PC-9 (cell line): ENCODE data around the gene AGBL5. TPM values are rescaled to one million over a fixed set of nuclear protein-coding genes. Genes with fewer than 3 reads are reported as not detected.

Experiments
- BruUV-seq: library from RNA; stranded (reverse); fragments of 400-500 nt; replicated peaks from 2 replicates; lab custom pipeline; 2021; lab: Mats Ljungman, UMichigan
- CTCF ChIA-PET: fragments of 300-600 bp; sonication (Branson Sonifier 250); formaldehyde crosslinking; loops from one replicate; lab custom pipeline; 2022; ENCODE audit warnings: antibody characterized with exemption; lab: Charles Lee
- POLR2A ChIA-PET: fragments of 300-600 bp; sonication (Branson Sonifier 250); formaldehyde crosslinking; loops from one replicate; lab custom pipeline; 2022; ENCODE audit warnings: antibody characterized with exemption; ENCODE audit not compliant: unreplicated experiment; lab: Charles Lee
- DNase-seq, 2 experiments: peaks; one replicate each; pipeline versions ENCODE4 v3.0.0 to v3.0.0-alpha.2; 2015 to 2022; ENCODE audit warnings: mixed read lengths in 1 of 2
- H2AFZ ChIP-seq: fragments of 200-600 bp; sonication (generic); 2 replicates; pipeline ENCODE4 v1.8.1; 2017; ENCODE audit warnings: antibody characterized with exemption
- H3F3A ChIP-seq: fragments of 200-600 bp; sonication (generic); 2 replicates; pipeline ENCODE4 v1.8.1; 2017; ENCODE audit warnings: antibody characterized with exemption, mild to moderate bottlenecking, low read depth; ENCODE audit not compliant: insufficient read depth
- H3K27ac ChIP-seq: fragments of 200-600 bp; sonication (generic); 2 replicates; pipeline ENCODE4 v1.6.1; 2016; ENCODE audit warnings: mixed run types
- H3K27me3 ChIP-seq: fragments of 200-600 bp; sonication (generic); 2 replicates; pipeline ENCODE4 v1.6.1; 2016; ENCODE audit warnings: low read depth, mixed run types; ENCODE audit not compliant: insufficient read depth
- H3K36me3 ChIP-seq: fragments of 200-600 bp; sonication (generic); 2 replicates; pipeline ENCODE4 v1.6.1; 2016; ENCODE audit warnings: low read depth, mixed run types
- H3K4me1 ChIP-seq: fragments of 200-600 bp; sonication (generic); replicated peaks from 2 replicates; pipeline ENCODE4 v1.6.1; 2016; ENCODE audit warnings: mixed run types; ENCODE audit not compliant: insufficient read depth
- H3K4me2 ChIP-seq: fragments of 200-600 bp; sonication (generic); 2 replicates; pipeline ENCODE4 v1.6.1; 2017; ENCODE audit warnings: mixed run types
- H3K4me3 ChIP-seq: fragments of 200-600 bp; sonication (generic); 2 replicates; pipeline ENCODE4 v1.6.1; 2016; ENCODE audit warnings: mixed run types
- H3K79me2 ChIP-seq: fragments of 200-600 bp; sonication (generic); 2 replicates; pipeline ENCODE4 v1.6.1; 2017; ENCODE audit warnings: low read depth, mixed run types
- H3K9me2 ChIP-seq: fragments of 200-600 bp; sonication (generic); 2 replicates; pipeline ENCODE4 v1.8.1; 2017; ENCODE audit warnings: mild to moderate bottlenecking; ENCODE audit not compliant: insufficient read depth
- H3K9me3 ChIP-seq: fragments of 200-600 bp; sonication (generic); 2 replicates; pipeline ENCODE4 v1.8.1; 2016; ENCODE audit warnings: low read depth; ENCODE audit not compliant: insufficient read depth
- H4K20me1 ChIP-seq: fragments of 200-600 bp; sonication (generic); 2 replicates; pipeline ENCODE4 v1.8.1; 2017; ENCODE audit not compliant: insufficient read depth
- CTCF ChIP-seq: fragments of 200-600 bp; sonication (generic); conservative IDR thresholded peaks from 2 replicates; pipeline ENCODE4 v1.6.1; 2017; ENCODE audit warnings: mixed run types, antibody characterized with exemption, mild to moderate bottlenecking, moderate library complexity
- EZH2 ChIP-seq: fragments of 200-600 bp; sonication (generic); IDR thresholded peaks from 2 replicates; pipeline ENCODE4 v1.8.0; 2017; ENCODE audit warnings: antibody characterized with exemption, low read depth
- intact Hi-C: fragments of 100-400 bp; cut with micrococcal nuclease; formaldehyde crosslinking; loops from one replicate; pipeline ENCODE4 v1.10.0; 2022; ENCODE audit not compliant: unreplicated experiment
- total RNA-seq: library from RNA; stranded (reverse); gene quantifications from 2 replicates; pipeline ENCODE4 v1.2.3, GENCODE V29; 2021

AGBL5 gene
- total RNA-seq, 1 experiment from 2014 or later = 63.2 TPM

DNA sequence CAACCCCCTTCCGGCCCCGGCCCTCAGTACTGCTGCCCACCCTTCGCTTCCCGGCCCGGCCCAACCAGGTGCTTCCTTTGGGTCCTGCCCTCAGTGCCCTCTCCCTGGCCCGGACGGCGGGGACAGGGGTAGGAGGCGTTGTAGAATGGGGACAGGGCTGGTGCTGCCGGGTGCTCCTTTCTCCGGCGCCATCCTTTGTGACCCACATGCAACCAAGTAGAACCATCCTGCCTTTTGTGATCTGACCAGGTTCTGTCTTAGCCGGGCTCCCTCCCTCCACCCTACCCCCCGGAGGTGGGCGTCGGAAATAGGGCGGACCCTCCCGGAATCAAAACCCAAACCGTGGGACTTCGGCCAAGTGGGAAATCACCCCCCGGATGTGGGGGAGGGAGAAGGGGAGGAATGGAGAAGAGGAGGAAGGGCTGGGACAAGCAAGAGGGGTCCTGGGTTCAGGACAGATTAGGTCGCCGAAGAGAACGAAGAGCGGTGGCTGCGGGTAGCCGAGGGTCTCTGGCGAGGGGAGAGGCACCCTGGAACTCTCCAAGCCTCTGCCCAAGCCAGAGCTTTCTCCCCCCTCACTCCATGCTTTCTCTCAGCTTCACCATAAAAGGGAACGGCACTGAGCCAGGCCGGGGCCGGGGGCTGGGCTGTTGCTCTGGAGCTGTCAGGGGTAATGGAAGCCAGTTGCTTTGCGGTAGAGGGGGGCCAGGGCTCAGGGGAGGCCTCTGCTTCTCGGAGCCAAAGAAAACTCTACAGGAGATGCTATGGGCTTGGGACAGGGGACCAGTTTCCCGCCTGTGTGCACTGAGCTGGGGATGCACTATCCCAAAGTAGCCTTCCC lies 20.7 kb downstream of the AGBL5 start:
- Histone ChIP-seq H3K4me3 (peak overlapping the region; percentile 90), H3F3A (peaks cover 9% of the 10 kb centered on the region; the same call in 1 of the 2 replicates), H3K4me1 (peaks cover 11% of the 10 kb centered on the region), H2AFZ (peak overlapping the region; percentile 88), H3K27me3 (peaks cover 10% of the 10 kb centered on the region), H3K9me2 (no peaks in the 10 kb centered on the region), H3K4me2 (peak overlapping the region; percentile 94), H3K9me3 (no peaks in the 10 kb centered on the region), H4K20me1 (0 out of 2 replicates have a peak, but pooled peaks cover 6% of the 10 kb centered on the region), H3K36me3 (peaks cover 14% of the 10 kb centered on the region), H3K79me2 (peaks cover 29% of the 10 kb centered on the region), H3K27ac (no peak overlapping the region)
- no peak for DNase-seq
- ChIA-PET POLR2A (interaction anchor here (0.6 kb wide), 1 partner anchor 297 kb away, joined by 3 read pairs; no protein-coding TSS in a partner anchor), CTCF (interaction anchor here (1.6 kb wide), 1 partner anchor 9 kb away, joined by 4 read pairs; no protein-coding TSS in a partner anchor)
- BruUV-seq = no TSS peak
- intact Hi-C loops = no loop called here
- TF ChIP-seq CTCF (no peak), EZH2 (no peak)

- no peak for DNase-seq
- H3K4me3 ChIP-seq = no peak overlapping the region
- H3K9me2 ChIP-seq = no peaks in the 10 kb centered on the region
- BruUV-seq = no TSS peak
- peaks cover 11% of the 10 kb centered on the region for H3K4me1 ChIP-seq
- peaks cover 14% of the 10 kb centered on the region for H3K36me3 ChIP-seq
- 0 out of 2 replicates have a peak, but pooled peaks cover 6% of the 10 kb centered on the region for H4K20me1 ChIP-seq
- TF ChIP-seq CTCF (no peak), EZH2 (no peak)
- POLR2A ChIA-PET = no interaction called here
- CTCF ChIA-PET = interaction anchor here (1.6 kb wide), 1 partner anchor 9 kb away, joined by 4 read pairs; no protein-coding TSS in a partner anchor
- no peak overlapping the region for H2AFZ ChIP-seq
- H3K79me2 ChIP-seq = peaks cover 29% of the 10 kb centered on the region
- intact Hi-C loops = no loop called here
- peaks cover 17% of the 10 kb centered on the region for H3K27me3 ChIP-seq
- H3K4me2 ChIP-seq = no peak overlapping the region
- H3K9me3 ChIP-seq = no peaks in the 10 kb centered on the region
- peaks cover 9% of the 10 kb centered on the region; the same call in 1 of the 2 replicates for H3F3A ChIP-seq
- no peak overlapping the region for H3K27ac ChIP-seq
These were observed 21.5 kb downstream of the AGBL5 start for GRCh38 chr2:27072920-27073319.

- peaks cover 8% of the 10 kb centered on the region for H3K36me3 ChIP-seq
- no peak overlapping the region for H3K27ac ChIP-seq
- intact Hi-C loops = no loop called here
- POLR2A ChIA-PET = no interaction called here
- no peak overlapping the region for H3K4me2 ChIP-seq
- no peak overlapping the region for H3K4me3 ChIP-seq
- no peak overlapping the region for H2AFZ ChIP-seq
- H3F3A ChIP-seq = peaks cover 9% of the 10 kb centered on the region; the same call in 1 of the 2 replicates
- 0 out of 2 replicates have a peak, but pooled peaks cover 6% of the 10 kb centered on the region for H4K20me1 ChIP-seq
- peaks cover 18% of the 10 kb centered on the region for H3K27me3 ChIP-seq
- CTCF ChIA-PET = no interaction called here
- peaks cover 26% of the 10 kb centered on the region for H3K79me2 ChIP-seq
- peaks cover 11% of the 10 kb centered on the region for H3K4me1 ChIP-seq
- no TSS peak for BruUV-seq
- no peaks in the 10 kb centered on the region for H3K9me2 ChIP-seq
- DNase-seq = no peak
- TF ChIP-seq EZH2 (no peak), CTCF (no peak)
- no peaks in the 10 kb centered on the region for H3K9me3 ChIP-seq
These were observed 22.3 kb downstream of the AGBL5 start for GRCh38 chr2:27073782-27074181.
